ENCODE data around the gene FARP2. TPM values are rescaled to one million over a fixed set of nuclear protein-coding genes. Genes with fewer than 3 reads are reported as not detected.
"Not testable (repeated sequence)": the region's sequence is repeated elsewhere in the genome, so short reads cannot be mapped to it uniquely, and the experiment has no call there.

FARP2 gene
- total RNA-seq, 1 experiment from 2014 or later = 59.0 TPM

- no peak overlapping the region for H3K27ac Mint-ChIP-seq (ENCODE audit: unreplicated experiment)
- peaks cover 68% of the 10 kb centered on the region for H3K4me1 Mint-ChIP-seq (ENCODE audit: low read depth, unreplicated experiment)
- TF ChIP-seq, protein P1, sequence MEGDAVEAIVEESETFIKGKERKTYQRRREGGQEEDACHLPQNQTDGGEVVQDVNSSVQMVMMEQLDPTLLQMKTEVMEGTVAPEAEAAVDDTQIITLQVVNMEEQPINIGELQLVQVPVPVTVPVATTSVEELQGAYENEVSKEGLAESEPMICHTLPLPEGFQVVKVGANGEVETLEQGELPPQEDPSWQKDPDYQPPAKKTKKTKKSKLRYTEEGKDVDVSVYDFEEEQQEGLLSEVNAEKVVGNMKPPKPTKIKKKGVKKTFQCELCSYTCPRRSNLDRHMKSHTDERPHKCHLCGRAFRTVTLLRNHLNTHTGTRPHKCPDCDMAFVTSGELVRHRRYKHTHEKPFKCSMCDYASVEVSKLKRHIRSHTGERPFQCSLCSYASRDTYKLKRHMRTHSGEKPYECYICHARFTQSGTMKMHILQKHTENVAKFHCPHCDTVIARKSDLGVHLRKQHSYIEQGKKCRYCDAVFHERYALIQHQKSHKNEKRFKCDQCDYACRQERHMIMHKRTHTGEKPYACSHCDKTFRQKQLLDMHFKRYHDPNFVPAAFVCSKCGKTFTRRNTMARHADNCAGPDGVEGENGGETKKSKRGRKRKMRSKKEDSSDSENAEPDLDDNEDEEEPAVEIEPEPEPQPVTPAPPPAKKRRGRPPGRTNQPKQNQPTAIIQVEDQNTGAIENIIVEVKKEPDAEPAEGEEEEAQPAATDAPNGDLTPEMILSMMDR (IDR thresholded peaks at IDR 0.05; ENCODE audit: unreplicated experiment) = no peak
- no peak for DNase-seq
- no TSS peak for BruUV-seq (replicated peaks)
- H3K36me3 Mint-ChIP-seq (ENCODE audit: insufficient read depth, unreplicated experiment) = no peaks in the 10 kb centered on the region
- no peaks in the 10 kb centered on the region for H3K9me3 Mint-ChIP-seq (ENCODE audit: low read depth, unreplicated experiment)
- H3K27me3 Mint-ChIP-seq (ENCODE audit: unreplicated experiment) = no peaks in the 10 kb centered on the region
- H3K4me3 Mint-ChIP-seq (ENCODE audit: low read depth, unreplicated experiment) = no peak overlapping the region
- CTCF ChIA-PET = interaction anchor here (1.2 kb wide), 1 partner anchor 10 kb away, joined by 6 read pairs; no protein-coding TSS in a partner anchor
- intact Hi-C loops (cut with micrococcal nuclease; ENCODE audit: unreplicated experiment) = no loop called here
These were observed 12.6 kb downstream of the FARP2 start for GRCh38 chr2:241368643-241369042.

DNA sequence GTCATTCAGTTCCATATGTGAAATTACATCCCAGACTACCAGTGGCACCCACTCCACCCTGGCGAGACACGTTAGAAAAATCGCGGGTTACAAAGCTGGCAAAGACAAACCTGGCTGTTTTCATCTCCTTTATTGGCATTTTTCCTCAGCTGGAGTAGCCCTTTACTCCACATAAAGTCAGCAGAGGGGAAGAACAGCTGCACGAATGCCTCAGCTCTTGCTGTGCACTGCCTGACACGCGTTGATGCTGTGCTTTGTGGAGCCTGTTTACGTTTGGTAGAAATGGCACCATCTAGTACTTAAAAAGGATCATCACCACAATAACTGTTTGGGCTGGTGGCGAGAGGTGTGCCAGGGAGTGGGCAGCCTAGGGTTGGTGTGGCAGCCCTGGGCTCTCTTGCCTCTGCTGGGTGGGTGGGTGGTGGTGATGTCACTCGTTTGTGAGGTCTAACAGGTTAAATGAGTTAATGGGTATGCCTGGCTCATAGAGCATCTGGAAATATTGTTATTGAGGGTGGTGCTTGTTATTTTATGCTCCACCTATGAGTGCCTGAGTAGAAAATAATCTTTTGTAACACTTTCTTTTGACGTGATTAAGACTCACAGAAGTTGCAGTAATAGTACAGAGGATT lies 16.4 kb downstream of the FARP2 start:
- H3K27ac Mint-ChIP-seq (ENCODE audit: unreplicated experiment) = peak overlapping the region; percentile 91
- peaks cover 13% of the 10 kb centered on the region for H3K36me3 Mint-ChIP-seq (ENCODE audit: insufficient read depth, unreplicated experiment)
- peaks cover 69% of the 10 kb centered on the region for H3K4me1 Mint-ChIP-seq (ENCODE audit: low read depth, unreplicated experiment)
- CTCF ChIA-PET = interaction anchor here (0.7 kb wide), 1 partner anchor 270 kb away, joined by 4 read pairs; no protein-coding TSS in a partner anchor
- BruUV-seq (replicated peaks) = no TSS peak
- no peaks in the 10 kb centered on the region for H3K27me3 Mint-ChIP-seq (ENCODE audit: unreplicated experiment)
- intact Hi-C loops (cut with micrococcal nuclease; ENCODE audit: unreplicated experiment) = no loop called here
- TF ChIP-seq, protein P1 (IDR thresholded peaks at IDR 0.05; ENCODE audit: unreplicated experiment) = no peak
- H3K4me3 Mint-ChIP-seq (ENCODE audit: low read depth, unreplicated experiment) = no peak overlapping the region
- H3K9me3 Mint-ChIP-seq (ENCODE audit: low read depth, unreplicated experiment) = no peaks in the 10 kb centered on the region
- no peak for DNase-seq

DNA sequence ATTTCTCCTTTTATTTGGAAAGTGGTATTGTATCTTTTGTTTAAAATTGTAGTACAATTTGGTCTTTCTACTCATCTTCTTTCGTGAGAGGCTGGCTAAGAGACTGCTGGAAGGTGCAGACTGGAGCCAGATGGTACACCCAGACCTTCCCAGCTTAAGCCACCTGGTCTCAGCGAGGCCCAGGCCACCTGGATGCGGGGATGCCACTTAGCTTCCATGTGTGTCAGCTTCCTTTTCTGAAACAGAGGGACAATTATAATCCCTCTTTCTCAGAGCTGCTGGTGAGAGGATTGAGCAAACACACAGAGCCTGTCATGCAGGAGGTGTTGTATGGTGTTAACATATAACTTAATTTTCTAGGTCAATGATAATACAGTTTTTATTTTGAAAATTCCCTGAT lies 17.4 kb downstream of the FARP2 start:
- TF ChIP-seq, protein P1 (IDR thresholded peaks at IDR 0.05; ENCODE audit: unreplicated experiment) = no peak
- H3K27me3 Mint-ChIP-seq (ENCODE audit: unreplicated experiment) = no peaks in the 10 kb centered on the region
- peak; percentile 5 for DNase-seq
- no TSS peak for BruUV-seq (replicated peaks)
- H3K36me3 Mint-ChIP-seq (ENCODE audit: insufficient read depth, unreplicated experiment) = peaks cover 13% of the 10 kb centered on the region
- no peak overlapping the region for H3K4me3 Mint-ChIP-seq (ENCODE audit: low read depth, unreplicated experiment)
- H3K4me1 Mint-ChIP-seq (ENCODE audit: low read depth, unreplicated experiment) = peaks cover 70% of the 10 kb centered on the region
- CTCF ChIA-PET = interaction anchor here (1.8 to 2.6 kb wide), 3 partner anchors 10 to 19 kb away, joined by 6 to 11 read pairs (median 7); no protein-coding TSS in a partner anchor
- no peaks in the 10 kb centered on the region for H3K9me3 Mint-ChIP-seq (ENCODE audit: low read depth, unreplicated experiment)
- intact Hi-C loops (cut with micrococcal nuclease; ENCODE audit: unreplicated experiment) = no loop called here
- H3K27ac Mint-ChIP-seq (ENCODE audit: unreplicated experiment) = peak overlapping the region; percentile 91

GRCh38 chr2:241373906-241374305 lies 17.8 kb downstream of the FARP2 start:
- H3K27ac Mint-ChIP-seq (ENCODE audit: unreplicated experiment) = peak overlapping the region; percentile 91
- peaks cover 71% of the 10 kb centered on the region for H3K4me1 Mint-ChIP-seq (ENCODE audit: low read depth, unreplicated experiment)
- peak overlapping the region; percentile 60 for H3K4me3 Mint-ChIP-seq (ENCODE audit: low read depth, unreplicated experiment)
- H3K9me3 Mint-ChIP-seq (ENCODE audit: low read depth, unreplicated experiment); BruUV-seq (replicated peaks); DNase-seq; H3K27me3 Mint-ChIP-seq (ENCODE audit: unreplicated experiment): not testable (repeated sequence)
- peaks cover 13% of the 10 kb centered on the region for H3K36me3 Mint-ChIP-seq (ENCODE audit: insufficient read depth, unreplicated experiment)
- CTCF ChIA-PET = interaction anchor here (0.6 to 2.6 kb wide), 4 partner anchors 10 to 113 kb away, joined by 3 to 11 read pairs (median 6); no protein-coding TSS in a partner anchor
- intact Hi-C loops (cut with micrococcal nuclease; ENCODE audit: unreplicated experiment) = loop anchor here (2.0 kb wide), 1 partner anchor 15 kb away; no protein-coding TSS in a partner anchor

DNA sequence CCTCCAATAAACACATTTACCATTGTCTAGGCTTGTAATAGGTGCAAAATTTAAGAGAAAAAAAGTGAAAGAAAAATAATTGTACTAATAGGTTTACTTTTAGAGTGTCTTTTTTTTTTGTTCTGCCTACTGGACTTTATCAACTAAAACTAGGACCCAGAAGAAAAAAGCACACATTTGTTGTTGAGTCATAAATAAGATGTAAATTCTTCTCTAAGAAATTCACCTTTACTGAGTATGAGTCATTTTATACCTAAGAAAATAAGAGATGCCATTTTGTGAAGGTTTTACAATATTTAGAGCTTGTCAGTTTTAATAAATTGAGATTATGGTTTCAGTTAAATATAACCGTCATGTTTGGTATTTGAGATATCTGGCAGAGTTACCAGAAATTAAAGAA lies 19.2 kb downstream of the FARP2 start:
- no peaks in the 10 kb centered on the region for H3K9me3 Mint-ChIP-seq (ENCODE audit: low read depth, unreplicated experiment)
- CTCF ChIA-PET = interaction anchor here (0.7 to 2.6 kb wide), 3 partner anchors 12 to 17 kb away, joined by 3 to 11 read pairs (median 7); no protein-coding TSS in a partner anchor
- H3K27ac Mint-ChIP-seq (ENCODE audit: unreplicated experiment) = peak overlapping the region; percentile 91
- peak overlapping the region; percentile 60 for H3K4me3 Mint-ChIP-seq (ENCODE audit: low read depth, unreplicated experiment)
- TF ChIP-seq, protein P1 (IDR thresholded peaks at IDR 0.05; ENCODE audit: unreplicated experiment) = no peak
- H3K27me3 Mint-ChIP-seq (ENCODE audit: unreplicated experiment) = no peaks in the 10 kb centered on the region
- H3K4me1 Mint-ChIP-seq (ENCODE audit: low read depth, unreplicated experiment) = peaks cover 65% of the 10 kb centered on the region
- intact Hi-C loops (cut with micrococcal nuclease; ENCODE audit: unreplicated experiment) = loop anchor here (2.0 kb wide), 1 partner anchor 16 kb away; no protein-coding TSS in a partner anchor
- peaks cover 15% of the 10 kb centered on the region for H3K36me3 Mint-ChIP-seq (ENCODE audit: insufficient read depth, unreplicated experiment)
- BruUV-seq (replicated peaks) = no TSS peak
- no peak for DNase-seq

All from Calu3 (cell line).